Measurements from ENCODE around the gene MUSK. TPM values are rescaled to one million over a fixed set of nuclear protein-coding genes. Genes with fewer than 3 reads are reported as not detected.
"Not testable (repeated sequence)": the region's sequence is repeated elsewhere in the genome, so short reads cannot be mapped to it uniquely, and the experiment has no call there.

The MUSK gene
- total RNA-seq, 1 experiment from 2014 or later = not detected

GRCh38 chr9:110784309-110784708 is 115.7 kb downstream of the MUSK start:
- H3K27me3 ChIP-seq (ENCODE audit: control insufficient read depth, insufficient read depth, low read length) = no peaks in the 10 kb centered on the region
- no peak overlapping the region for H3K27ac ChIP-seq (ENCODE audit: low read length)
- no TSS peak for BruUV-seq (replicated peaks)
- no peaks in the 10 kb centered on the region for H3K36me3 ChIP-seq (ENCODE audit: control insufficient read depth, insufficient read depth, low read length)
- ChIA-PET POLR2A (no interaction called here), CTCF (no interaction called here)
- H3K9me3 ChIP-seq (ENCODE audit: control insufficient read depth, insufficient read depth, low read depth, low read length) = no peaks in the 10 kb centered on the region
- intact Hi-C loops (cut with micrococcal nuclease; ENCODE audit: unreplicated experiment) (no loop called here), in situ Hi-C loops (cut with HindIII; ENCODE audit: low pct_unique_long_range_greater_than_20kb, low sequenced_read_pairs) (no loop called here)
- no peak overlapping the region for H3K4me3 ChIP-seq (ENCODE audit: low read depth in 2 of 2, low read length in 2 of 2)
- no peak for TF ChIP-seq POLR2AphosphoS5 (IDR thresholded peaks at IDR 0.05; ENCODE audit: low read depth, low read length)
- no peak for TF ChIP-seq REST (IDR thresholded peaks at IDR 0.05; ENCODE audit: insufficient read depth in 1 of 2, low read depth in 2 of 2, low read length in 1 of 2)
- no peak for TF ChIP-seq SIN3A (IDR thresholded peaks at IDR 0.05; ENCODE audit: borderline replicate concordance, insufficient read depth, low read depth, low read length)
- TF ChIP-seq CTCF (IDR thresholded peaks at IDR 0.05) = no peak
- no peak for TF ChIP-seq TCF7L2 (IDR thresholded peaks at IDR 0.05; ENCODE audit: low read depth, low read length)
- no peaks in the 10 kb centered on the region for H3K4me1 ChIP-seq (ENCODE audit: control insufficient read depth, insufficient read depth, low read length)
- ATAC-seq = no peak
- no peak for DNase-seq (ENCODE audit: low read depth, low spot score)

- H3K27ac ChIP-seq (ENCODE audit: low read length) = no peak overlapping the region
- no peaks in the 10 kb centered on the region for H3K36me3 ChIP-seq (ENCODE audit: control insufficient read depth, insufficient read depth, low read length)
- TF ChIP-seq CTCF (IDR thresholded peaks at IDR 0.05) (no peak), TCF7L2 (IDR thresholded peaks at IDR 0.05; ENCODE audit: low read depth, low read length) (no peak), REST (IDR thresholded peaks at IDR 0.05; ENCODE audit: insufficient read depth in 1 of 2, low read depth in 2 of 2, low read length in 1 of 2) (no peak), POLR2AphosphoS5 (IDR thresholded peaks at IDR 0.05; ENCODE audit: low read depth, low read length) (no peak), SIN3A (IDR thresholded peaks at IDR 0.05; ENCODE audit: borderline replicate concordance, insufficient read depth, low read depth, low read length) (no peak)
- ATAC-seq = no peak
- ChIA-PET CTCF (no interaction called here), POLR2A (interaction anchor here (0.8 kb wide), 1 partner anchor 51 kb away, joined by 3 read pairs; no protein-coding TSS in a partner anchor)
- no TSS peak for BruUV-seq (replicated peaks)
- H3K4me1 ChIP-seq (ENCODE audit: control insufficient read depth, insufficient read depth, low read length) = no peaks in the 10 kb centered on the region
- H3K27me3 ChIP-seq (ENCODE audit: control insufficient read depth, insufficient read depth, low read length) = no peaks in the 10 kb centered on the region
- H3K9me3 ChIP-seq (ENCODE audit: control insufficient read depth, insufficient read depth, low read depth, low read length) = no peaks in the 10 kb centered on the region
- in situ Hi-C loops (cut with HindIII; ENCODE audit: low pct_unique_long_range_greater_than_20kb, low sequenced_read_pairs) = no loop called here
- H3K4me3 ChIP-seq (ENCODE audit: low read depth in 2 of 2, low read length in 2 of 2) = no peak overlapping the region
- intact Hi-C loops (cut with micrococcal nuclease; ENCODE audit: unreplicated experiment) = no loop called here
- no peak for DNase-seq (ENCODE audit: low read depth, low spot score)
Observed at GRCh38 chr9:110785166-110785565, 116.6 kb downstream of the MUSK start.

DNA sequence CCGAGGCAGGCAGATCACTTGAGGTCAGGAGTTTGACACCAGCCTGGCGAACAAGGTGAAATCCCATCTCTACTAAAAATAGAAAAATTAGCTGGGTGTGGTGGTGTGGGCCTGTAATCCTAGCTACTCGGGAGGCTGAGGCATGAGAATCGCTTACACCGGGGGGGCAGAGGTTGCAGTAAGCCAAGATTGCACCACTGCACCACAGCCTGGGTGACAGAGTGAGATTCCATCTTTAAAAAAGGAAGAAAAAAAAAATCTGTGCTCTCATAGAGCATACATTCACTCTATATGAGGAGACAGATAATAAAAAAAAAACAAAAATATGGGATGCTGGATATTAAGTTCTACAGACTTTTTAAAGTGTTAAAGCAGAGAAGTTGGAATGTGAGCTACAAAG is 119.8 kb downstream of the MUSK start:
- H3K4me3 ChIP-seq (ENCODE audit: low read depth in 2 of 2, low read length in 2 of 2); CTCF ChIA-PET; ATAC-seq; H3K27ac ChIP-seq (ENCODE audit: low read length); H3K27me3 ChIP-seq (ENCODE audit: control insufficient read depth, insufficient read depth, low read length); DNase-seq (ENCODE audit: low read depth, low spot score); intact Hi-C loops (cut with micrococcal nuclease; ENCODE audit: unreplicated experiment); H3K9me3 ChIP-seq (ENCODE audit: control insufficient read depth, insufficient read depth, low read depth, low read length); H3K36me3 ChIP-seq (ENCODE audit: control insufficient read depth, insufficient read depth, low read length); POLR2A ChIA-PET; BruUV-seq (replicated peaks); H3K4me1 ChIP-seq (ENCODE audit: control insufficient read depth, insufficient read depth, low read length); in situ Hi-C loops (cut with HindIII; ENCODE audit: low pct_unique_long_range_greater_than_20kb, low sequenced_read_pairs): not testable (repeated sequence)

Measured in Panc1 (cell line).